Astrocyte of the spinal cord (primary cell): Measurements from ENCODE around the gene PREX1.

Source experiments
- DNase-seq: peaks from one replicate; pipeline ENCODE4 v3.0.0; 2011; ENCODE audit warnings: low read depth, low spot score
- H3K4me3 ChIP-seq: 2 replicates; pipeline ENCODE4 v1.5.1; 2011; ENCODE audit warnings: low read depth, mild to moderate bottlenecking, low read length, moderate library complexity
- in situ Hi-C: cut with HindIII; loops from 2 replicates; pipeline ENCODE4 v1.10.0; 2017; ENCODE audit warnings: low sequenced_read_pairs
- TF ChIP-seq, protein P1 (sequence below): IDR thresholded peaks from 2 replicates; pipeline ENCODE4 v1.5.1; 2012; ENCODE audit warnings: low read depth, mild to moderate bottlenecking, low read length, inconsistent platforms

PREX1 gene

DNA sequence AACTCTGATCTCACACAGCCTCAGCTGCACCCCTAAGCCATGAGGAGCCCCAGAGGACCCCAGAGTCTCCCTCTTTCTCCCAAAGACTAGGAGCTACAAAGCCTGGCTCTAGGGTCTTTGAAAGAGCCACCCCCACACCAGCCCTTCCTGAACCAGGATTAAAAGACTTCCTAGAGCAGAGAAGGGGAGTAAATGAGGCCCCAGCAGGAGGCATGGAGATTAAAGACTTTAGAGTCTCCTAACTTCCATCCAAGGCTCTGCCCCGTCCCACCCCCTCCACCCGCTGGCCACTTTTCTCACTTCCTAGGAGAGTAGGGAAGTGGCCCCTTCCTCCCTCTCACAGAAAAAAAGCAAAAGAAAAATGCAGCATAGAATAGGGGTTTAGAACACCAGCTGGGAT is 1.7 kb downstream of the PREX1 start:
- TF ChIP-seq, protein P1, sequence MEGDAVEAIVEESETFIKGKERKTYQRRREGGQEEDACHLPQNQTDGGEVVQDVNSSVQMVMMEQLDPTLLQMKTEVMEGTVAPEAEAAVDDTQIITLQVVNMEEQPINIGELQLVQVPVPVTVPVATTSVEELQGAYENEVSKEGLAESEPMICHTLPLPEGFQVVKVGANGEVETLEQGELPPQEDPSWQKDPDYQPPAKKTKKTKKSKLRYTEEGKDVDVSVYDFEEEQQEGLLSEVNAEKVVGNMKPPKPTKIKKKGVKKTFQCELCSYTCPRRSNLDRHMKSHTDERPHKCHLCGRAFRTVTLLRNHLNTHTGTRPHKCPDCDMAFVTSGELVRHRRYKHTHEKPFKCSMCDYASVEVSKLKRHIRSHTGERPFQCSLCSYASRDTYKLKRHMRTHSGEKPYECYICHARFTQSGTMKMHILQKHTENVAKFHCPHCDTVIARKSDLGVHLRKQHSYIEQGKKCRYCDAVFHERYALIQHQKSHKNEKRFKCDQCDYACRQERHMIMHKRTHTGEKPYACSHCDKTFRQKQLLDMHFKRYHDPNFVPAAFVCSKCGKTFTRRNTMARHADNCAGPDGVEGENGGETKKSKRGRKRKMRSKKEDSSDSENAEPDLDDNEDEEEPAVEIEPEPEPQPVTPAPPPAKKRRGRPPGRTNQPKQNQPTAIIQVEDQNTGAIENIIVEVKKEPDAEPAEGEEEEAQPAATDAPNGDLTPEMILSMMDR = no peak
- in situ Hi-C loops = no loop called here
- H3K4me3 ChIP-seq = peak overlapping the region; percentile 77
- DNase-seq = no peak

DNA sequence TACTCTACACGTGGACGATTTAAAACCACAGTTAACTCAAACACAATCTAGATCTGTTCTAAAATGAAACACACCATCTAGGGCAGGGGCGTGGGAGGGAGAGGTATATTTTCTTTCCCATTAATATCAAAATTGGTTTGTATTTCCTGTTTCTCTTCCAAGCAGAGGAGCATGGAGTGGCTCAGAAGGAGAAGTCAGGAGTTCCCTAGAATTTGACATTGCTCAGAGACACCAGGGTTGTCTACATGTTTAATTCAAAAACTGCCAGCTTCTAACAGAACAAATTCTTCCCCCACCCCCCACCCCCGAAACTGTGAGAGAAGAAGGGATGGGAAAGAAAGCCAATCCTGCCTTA is 2.3 kb downstream of the PREX1 start:
- DNase-seq = no peak
- in situ Hi-C loops = no loop called here
- H3K4me3 ChIP-seq = no peak overlapping the region
- TF ChIP-seq, protein P1 = no peak

GRCh38 chr20:48824830-48825565 is 2.8 kb downstream of the PREX1 start:
- peak; percentile 11 for DNase-seq
- no peak overlapping the region for H3K4me3 ChIP-seq
- TF ChIP-seq, protein P1 = no peak
- in situ Hi-C loops = no loop called here

DNA sequence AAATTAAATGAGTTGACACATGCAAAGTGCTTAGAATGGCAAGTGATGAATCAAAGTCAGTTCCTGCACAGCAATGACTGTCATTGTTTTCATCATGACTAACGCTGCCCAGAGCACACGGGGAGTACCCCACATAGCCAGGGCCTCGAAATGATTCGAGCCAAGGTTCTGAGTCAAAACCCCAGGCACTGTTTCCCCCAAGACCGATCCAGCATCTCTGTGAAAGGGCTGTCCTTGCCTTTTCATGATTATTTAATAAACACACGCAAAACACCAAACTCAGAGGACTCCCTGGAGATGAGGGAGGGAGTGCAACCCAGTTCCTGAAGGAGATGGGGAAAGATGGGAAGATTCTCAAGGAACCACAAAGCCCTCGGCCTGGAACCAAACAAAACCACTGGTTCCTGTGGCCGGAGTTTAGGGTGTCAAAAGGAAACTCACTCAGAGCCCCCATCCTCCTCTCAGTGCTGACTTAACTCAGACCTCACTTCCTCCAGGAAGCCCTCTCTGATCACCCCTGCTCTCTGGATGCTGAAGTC is 3.8 kb downstream of the PREX1 start:
- TF ChIP-seq, protein P1 = no peak
- H3K4me3 ChIP-seq = no peak overlapping the region
- DNase-seq = peak; percentile 81
- in situ Hi-C loops = no loop called here

GRCh38 chr20:48823476-48823875 is 4.3 kb downstream of the PREX1 start:
- H3K4me3 ChIP-seq = no peak overlapping the region
- DNase-seq = no peak
- in situ Hi-C loops = no loop called here
- TF ChIP-seq, protein P1 = no peak

DNA sequence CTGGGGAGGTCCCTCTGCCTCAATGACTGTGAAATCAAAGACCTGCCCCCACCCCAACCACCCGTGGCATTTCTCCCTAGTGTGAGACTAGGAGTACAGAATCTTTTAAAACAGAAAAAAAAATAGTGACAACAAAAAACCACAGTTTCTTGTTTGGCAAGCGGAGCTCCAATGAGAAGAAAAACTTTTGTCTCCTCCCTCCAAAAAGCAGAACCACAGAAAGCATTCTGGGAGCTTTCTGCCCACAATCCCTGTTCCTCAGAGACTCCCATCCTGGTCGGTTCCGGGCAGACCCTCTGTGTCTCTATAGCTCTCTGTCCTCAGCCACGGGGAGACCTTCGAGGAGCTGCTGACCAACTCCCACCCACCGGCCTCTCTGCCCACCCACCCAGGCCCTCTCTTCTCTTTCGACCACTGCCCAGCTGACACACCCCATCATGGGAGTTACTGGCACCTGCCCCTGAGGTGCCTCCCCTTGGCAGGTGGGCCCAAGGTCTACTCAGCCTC is 4.9 kb downstream of the PREX1 start:
- no peak overlapping the region for H3K4me3 ChIP-seq
- TF ChIP-seq, protein P1 = no peak
- in situ Hi-C loops = no loop called here
- DNase-seq = peak; percentile 14
